Vagina (tissue), 2 donors: ENCODE data around the gene PSAPL1.

Experiments used
- POLR2A ChIP-seq, 2 donors: fragments of 450-650 bp; IDR thresholded peaks; one replicate each; pipeline ENCODE4 v1.6.1; 2017; ENCODE audit warnings: antibody characterized with exemption in 2 of 2, mild to moderate bottlenecking in 2 of 2, moderate library complexity in 2 of 2
- TF ChIP-seq, protein P1 (sequence below), 3 experiments: fragments of 450-650 bp in 2 of 3; fragments of 200-600 bp in 1 of 3; sonication (generic) in 1 of 3; IDR thresholded peaks; one replicate each; pipeline ENCODE4 v1.5.1; 2017 to 2019; ENCODE audit warnings: antibody characterized with exemption in 3 of 3, mild to moderate bottlenecking in 2 of 3, moderate library complexity in 2 of 3

DNA sequence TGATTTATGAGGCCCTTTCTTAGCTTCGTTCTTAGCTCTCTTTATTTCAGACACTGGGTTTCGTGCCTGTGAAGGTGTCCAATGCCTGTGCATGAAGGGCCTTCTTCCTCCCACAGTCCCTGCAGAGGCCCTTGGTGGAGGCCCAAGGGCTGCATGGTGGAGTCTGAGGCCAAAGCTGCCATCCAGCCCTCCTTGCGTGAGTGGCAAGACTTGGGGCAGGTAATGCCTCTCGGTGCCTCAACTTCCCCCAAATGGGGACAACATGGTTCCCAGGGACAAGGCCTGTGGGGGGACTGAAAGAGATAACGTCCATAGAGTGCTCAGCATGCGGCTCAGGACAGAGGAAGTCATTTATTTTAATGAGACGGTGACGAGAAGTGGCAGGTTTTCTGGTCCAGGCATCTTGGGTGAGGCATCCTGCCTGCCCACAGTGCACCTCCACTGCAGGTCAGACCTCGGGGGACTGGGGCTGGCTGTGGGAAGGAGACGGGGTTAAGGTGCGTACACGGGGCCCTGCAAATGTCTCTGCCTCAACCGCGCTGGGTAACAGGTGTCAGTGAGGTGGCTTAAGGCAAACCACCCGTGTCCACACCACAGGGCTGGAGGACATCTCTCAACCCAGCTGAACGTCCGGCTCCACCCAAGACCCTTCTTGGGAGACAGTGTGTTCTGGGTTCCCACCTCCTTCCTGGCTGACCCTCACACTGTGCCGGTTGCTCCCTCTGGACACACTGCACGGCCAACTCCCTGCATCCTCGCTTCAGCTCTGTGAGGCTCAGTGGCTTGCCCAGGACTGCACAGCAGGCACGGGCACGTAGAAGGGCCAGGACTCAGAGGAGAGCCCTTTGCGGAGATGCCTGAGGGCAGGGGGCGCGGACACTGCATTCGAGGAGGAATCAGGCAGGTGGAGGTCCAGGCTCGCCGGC is 50.5 kb downstream of the PSAPL1 start:
- TF ChIP-seq, protein P1, sequence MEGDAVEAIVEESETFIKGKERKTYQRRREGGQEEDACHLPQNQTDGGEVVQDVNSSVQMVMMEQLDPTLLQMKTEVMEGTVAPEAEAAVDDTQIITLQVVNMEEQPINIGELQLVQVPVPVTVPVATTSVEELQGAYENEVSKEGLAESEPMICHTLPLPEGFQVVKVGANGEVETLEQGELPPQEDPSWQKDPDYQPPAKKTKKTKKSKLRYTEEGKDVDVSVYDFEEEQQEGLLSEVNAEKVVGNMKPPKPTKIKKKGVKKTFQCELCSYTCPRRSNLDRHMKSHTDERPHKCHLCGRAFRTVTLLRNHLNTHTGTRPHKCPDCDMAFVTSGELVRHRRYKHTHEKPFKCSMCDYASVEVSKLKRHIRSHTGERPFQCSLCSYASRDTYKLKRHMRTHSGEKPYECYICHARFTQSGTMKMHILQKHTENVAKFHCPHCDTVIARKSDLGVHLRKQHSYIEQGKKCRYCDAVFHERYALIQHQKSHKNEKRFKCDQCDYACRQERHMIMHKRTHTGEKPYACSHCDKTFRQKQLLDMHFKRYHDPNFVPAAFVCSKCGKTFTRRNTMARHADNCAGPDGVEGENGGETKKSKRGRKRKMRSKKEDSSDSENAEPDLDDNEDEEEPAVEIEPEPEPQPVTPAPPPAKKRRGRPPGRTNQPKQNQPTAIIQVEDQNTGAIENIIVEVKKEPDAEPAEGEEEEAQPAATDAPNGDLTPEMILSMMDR (IDR thresholded peaks at IDR 0.05), result no peak
- TF ChIP-seq POLR2A (IDR thresholded peaks at IDR 0.05), result no peak
